Dendritic cell treated with granulocyte-macrophage colony-stimulating factor and Interleukin-4, amounts not matched to agents 40 ng/mL and 50 ng/mL, for 4 days (primary cell): ENCODE data around the gene FAM90A1.
"Not testable (repeated sequence)": the region's sequence is repeated elsewhere in the genome, so short reads cannot be mapped to it uniquely, and the experiment has no call there.

ENCODE experiments used
- H3K27ac Mint-ChIP-seq: one replicate; pipeline ENCODE4 v1.8.0; 2022; ENCODE audit warnings: mild to moderate bottlenecking, mixed read lengths
- H3K27me3 Mint-ChIP-seq: one replicate; pipeline ENCODE4 v1.8.0; 2022; ENCODE audit warnings: mild to moderate bottlenecking, mixed read lengths
- H3K36me3 Mint-ChIP-seq: one replicate; pipeline ENCODE4 v1.8.0; 2022; ENCODE audit warnings: low read depth, mixed read lengths
- H3K4me1 Mint-ChIP-seq: one replicate; pipeline ENCODE4 v1.8.0; 2022; ENCODE audit warnings: low read depth, mixed read lengths
- H3K4me3 Mint-ChIP-seq: one replicate; pipeline ENCODE4 v1.8.0; 2022; ENCODE audit warnings: mild to moderate bottlenecking, moderate library complexity, mixed read lengths
- H3K9me3 Mint-ChIP-seq: one replicate; pipeline ENCODE4 v1.8.0; 2022; ENCODE audit warnings: mixed read lengths
- intact Hi-C: fragments of 100-400 bp; cut with micrococcal nuclease; formaldehyde crosslinking; loops from one replicate; pipeline ENCODE4 v1.15.0; 2022

Gene FAM90A1

GRCh38 chr12:8224782-8225181, 2.6 kb downstream of the FAM90A1 start:
- H3K9me3 Mint-ChIP-seq, intact Hi-C loops, H3K4me3 Mint-ChIP-seq, H3K27me3 Mint-ChIP-seq, H3K27ac Mint-ChIP-seq: not testable (repeated sequence)
- Mint-ChIP-seq H3K4me1 (peaks cover 35% of the 10 kb centered on the region), H3K36me3 (peaks cover 12% of the 10 kb centered on the region)

DNA sequence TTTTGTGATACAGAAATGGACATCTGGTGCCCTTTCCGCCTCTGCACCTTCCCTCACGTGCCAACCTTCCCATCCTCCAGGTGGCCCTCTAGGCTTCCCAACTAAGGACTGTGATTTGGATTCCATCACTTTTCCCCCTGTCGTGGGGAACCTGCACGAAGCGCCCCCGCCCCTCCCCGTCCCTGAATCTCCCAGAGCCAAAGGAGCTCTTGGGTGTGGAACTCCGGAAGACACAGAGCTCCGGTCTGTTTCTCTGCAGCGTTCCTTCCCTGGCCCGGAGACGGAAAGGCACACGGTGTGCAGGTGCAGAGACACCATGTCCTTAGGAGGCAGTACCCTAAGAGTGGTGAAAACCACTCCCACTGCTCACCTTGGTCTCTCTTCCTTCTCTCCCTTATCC, 3.8 kb downstream of the FAM90A1 start:
- Mint-ChIP-seq H3K36me3 (peaks cover 12% of the 10 kb centered on the region), H3K4me1 (peaks cover 29% of the 10 kb centered on the region)
- H3K9me3 Mint-ChIP-seq, intact Hi-C loops, H3K4me3 Mint-ChIP-seq, H3K27me3 Mint-ChIP-seq, H3K27ac Mint-ChIP-seq: not testable (repeated sequence)

- not testable (repeated sequence) for H3K9me3 Mint-ChIP-seq
Measured at GRCh38 chr12:8222303-8222702, 5.1 kb downstream of the FAM90A1 start.

GRCh38 chr12:8221844-8222243, 5.6 kb downstream of the FAM90A1 start:
- H3K4me3 Mint-ChIP-seq, H3K27me3 Mint-ChIP-seq, H3K27ac Mint-ChIP-seq, intact Hi-C loops, H3K9me3 Mint-ChIP-seq: not testable (repeated sequence)
- Mint-ChIP-seq H3K36me3 (peaks cover 12% of the 10 kb centered on the region), H3K4me1 (peaks cover 17% of the 10 kb centered on the region)

More at GRCh38 chr12:8222303-8222702, 5.1 kb downstream of the FAM90A1 start:
- Mint-ChIP-seq H3K36me3 (peaks cover 12% of the 10 kb centered on the region), H3K4me1 (peaks cover 21% of the 10 kb centered on the region)
- H3K4me3 Mint-ChIP-seq, H3K27ac Mint-ChIP-seq, H3K27me3 Mint-ChIP-seq, intact Hi-C loops: not testable (repeated sequence)

DNA sequence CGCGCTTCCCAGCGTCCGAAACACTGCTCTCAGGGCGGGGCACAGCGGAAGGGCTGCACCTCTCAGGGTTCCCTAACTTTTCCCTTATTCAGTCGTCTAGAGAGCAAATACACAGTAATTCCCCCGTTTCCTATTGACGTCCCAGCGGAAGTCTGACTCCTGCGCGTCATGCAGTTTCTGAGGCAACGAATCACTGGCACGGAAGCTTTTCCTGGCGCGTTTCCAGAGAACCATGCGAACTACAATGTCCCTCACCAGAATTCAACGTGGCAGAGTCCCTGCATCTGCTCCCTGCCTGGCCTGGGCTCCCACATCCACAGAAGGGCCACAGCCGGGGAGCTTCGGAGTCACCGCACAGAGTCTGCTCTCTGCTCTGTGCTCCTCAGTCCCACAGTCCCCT, 6.0 kb downstream of the FAM90A1 start:
- H3K36me3 Mint-ChIP-seq, result peaks cover 12% of the 10 kb centered on the region
- H3K27me3 Mint-ChIP-seq, H3K27ac Mint-ChIP-seq, intact Hi-C loops, H3K4me3 Mint-ChIP-seq, H3K9me3 Mint-ChIP-seq: not testable (repeated sequence)
- peaks cover 12% of the 10 kb centered on the region for H3K4me1 Mint-ChIP-seq

DNA sequence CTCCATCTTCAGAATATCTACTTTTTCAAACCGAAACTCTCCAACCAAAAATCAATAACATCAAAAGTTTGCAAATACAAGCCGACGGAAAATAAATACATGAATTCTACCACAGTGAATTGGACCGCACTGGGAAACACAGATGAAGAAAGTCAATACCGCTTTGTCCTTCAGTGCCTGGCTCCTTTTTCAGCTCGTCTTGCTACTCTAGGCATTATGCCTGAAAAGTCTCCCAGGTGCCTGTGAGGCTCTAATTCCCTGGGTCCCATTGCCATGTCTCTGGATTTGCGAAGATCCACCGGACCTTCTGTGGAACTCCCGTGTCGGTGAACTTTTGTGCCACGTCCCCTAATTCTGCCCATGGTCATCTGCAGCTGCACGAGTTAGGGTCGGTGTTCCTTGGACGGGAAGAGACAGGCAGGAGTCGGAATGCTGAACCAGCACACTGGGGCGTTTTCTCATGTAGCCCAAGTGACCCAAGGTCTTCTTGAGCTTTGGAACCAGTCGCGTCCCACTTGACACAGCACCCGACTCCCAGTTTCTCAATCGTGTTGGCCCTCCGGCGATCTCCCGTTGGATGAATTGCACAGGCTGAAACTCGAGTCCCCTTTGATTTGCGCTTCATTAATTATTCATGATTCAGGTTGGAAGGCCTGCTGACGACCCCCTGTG, 8.6 kb downstream of the FAM90A1 start:
- intact Hi-C loops, H3K27ac Mint-ChIP-seq, H3K4me3 Mint-ChIP-seq, H3K4me1 Mint-ChIP-seq, H3K9me3 Mint-ChIP-seq: not testable (repeated sequence)
- H3K36me3 Mint-ChIP-seq, result peaks cover 12% of the 10 kb centered on the region
- peaks cover 11% of the 10 kb centered on the region for H3K27me3 Mint-ChIP-seq

DNA sequence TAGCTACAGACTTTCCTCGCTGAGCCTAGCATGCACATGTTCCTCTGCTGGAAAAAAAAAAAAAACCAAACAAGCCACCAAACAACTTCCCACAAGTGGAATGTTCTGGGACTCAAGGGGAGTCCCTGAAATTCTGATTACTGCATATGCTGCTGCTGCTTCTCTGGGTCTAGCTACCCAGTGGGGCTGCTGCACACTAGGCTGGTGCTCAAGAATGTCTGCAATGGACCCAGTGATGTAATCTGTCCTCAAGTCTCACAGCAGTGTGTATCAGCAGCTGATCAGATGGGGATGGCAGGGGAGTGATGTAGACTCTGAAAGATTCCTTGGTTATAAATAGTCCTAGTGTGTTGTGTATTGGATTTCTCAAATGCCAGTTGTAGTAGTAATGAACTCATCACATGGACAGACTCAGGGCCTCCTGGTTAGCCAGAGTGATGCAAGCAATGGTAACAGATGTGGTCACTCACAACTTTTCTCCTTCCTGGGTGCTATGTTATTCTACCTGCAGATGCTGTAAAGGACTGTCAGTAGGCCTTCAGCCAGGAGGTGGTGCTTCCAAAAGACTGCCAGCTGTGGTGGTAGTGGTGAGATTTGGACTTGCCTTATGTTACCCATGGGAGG, 29.6 kb downstream of the FAM90A1 start:
- H3K36me3 Mint-ChIP-seq, H3K27me3 Mint-ChIP-seq, intact Hi-C loops, H3K4me1 Mint-ChIP-seq, H3K9me3 Mint-ChIP-seq, H3K27ac Mint-ChIP-seq, H3K4me3 Mint-ChIP-seq: not testable (repeated sequence)

DNA sequence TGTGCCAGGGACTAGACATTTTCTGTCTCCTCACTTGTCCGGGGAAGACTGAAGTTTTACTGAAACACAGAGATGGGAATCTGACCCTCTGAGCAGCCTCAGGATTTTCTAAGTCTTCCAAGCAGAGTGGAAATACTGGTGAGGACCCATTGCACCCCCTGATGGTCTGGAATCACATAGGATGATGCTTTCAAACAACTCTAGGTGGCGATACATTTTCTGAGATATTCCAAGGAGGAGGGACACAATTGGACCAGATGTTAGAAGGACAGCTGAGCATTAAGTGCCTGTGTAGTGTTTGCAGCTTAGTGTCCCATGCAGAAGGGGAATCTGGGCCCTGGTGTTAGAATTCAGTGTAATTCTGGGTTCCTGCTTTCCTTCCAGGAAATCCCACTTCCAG, 39.3 kb downstream of the FAM90A1 start:
- H3K27me3 Mint-ChIP-seq, H3K4me1 Mint-ChIP-seq, H3K9me3 Mint-ChIP-seq, H3K4me3 Mint-ChIP-seq, intact Hi-C loops, H3K36me3 Mint-ChIP-seq, H3K27ac Mint-ChIP-seq: not testable (repeated sequence)

DNA sequence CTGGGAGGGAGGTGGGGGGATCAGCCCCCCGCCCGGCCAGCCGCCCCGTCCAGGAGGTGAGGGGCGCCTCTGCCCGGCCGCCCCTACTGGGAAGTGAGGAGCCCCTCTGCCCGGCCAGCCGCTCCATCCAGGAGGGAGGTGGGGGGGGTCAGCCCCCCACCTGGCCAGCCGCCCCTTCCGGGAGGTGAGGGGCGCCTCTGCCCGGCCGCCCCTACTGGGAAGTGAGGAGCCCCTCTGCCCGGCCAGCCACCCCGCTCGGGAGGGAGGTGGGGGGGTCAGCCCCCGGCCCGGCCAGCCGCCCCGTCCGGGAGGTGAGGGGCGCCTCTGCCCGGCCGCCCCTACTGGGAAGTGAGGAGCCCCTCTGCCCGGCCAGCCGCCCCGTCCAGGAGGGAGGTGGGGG, 43.2 kb downstream of the FAM90A1 start:
- peaks cover 19% of the 10 kb centered on the region for H3K4me1 Mint-ChIP-seq
- intact Hi-C loops, H3K27ac Mint-ChIP-seq, H3K36me3 Mint-ChIP-seq, H3K27me3 Mint-ChIP-seq, H3K4me3 Mint-ChIP-seq, H3K9me3 Mint-ChIP-seq: not testable (repeated sequence)

DNA sequence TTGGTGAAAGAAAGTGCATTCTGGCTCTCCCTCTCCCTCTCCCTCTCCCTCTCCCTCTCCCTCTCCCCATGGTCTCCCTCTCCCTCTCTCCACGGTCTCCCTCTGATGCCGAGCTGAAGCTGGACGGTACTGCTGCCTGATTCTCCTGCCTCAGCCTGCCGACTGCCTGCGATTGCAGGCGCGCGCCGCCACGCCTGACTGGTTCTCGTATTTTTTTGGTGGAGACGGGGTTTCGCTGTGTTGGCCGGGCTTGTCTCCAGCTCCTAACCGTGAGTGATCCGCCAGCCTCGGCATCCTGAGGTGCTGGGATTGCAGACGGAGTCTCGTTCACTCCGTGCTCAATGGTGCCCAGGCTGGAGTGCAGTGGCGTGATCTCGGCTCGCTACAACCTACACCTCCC, 44.1 kb downstream of the FAM90A1 start:
- H3K4me3 Mint-ChIP-seq, intact Hi-C loops, H3K9me3 Mint-ChIP-seq, H3K27ac Mint-ChIP-seq, H3K27me3 Mint-ChIP-seq, H3K36me3 Mint-ChIP-seq: not testable (repeated sequence)
- H3K4me1 Mint-ChIP-seq, result peaks cover 12% of the 10 kb centered on the region

- H3K27ac Mint-ChIP-seq, intact Hi-C loops, H3K36me3 Mint-ChIP-seq, H3K9me3 Mint-ChIP-seq, H3K27me3 Mint-ChIP-seq, H3K4me3 Mint-ChIP-seq: not testable (repeated sequence)
- H3K4me1 Mint-ChIP-seq, result peaks cover 12% of the 10 kb centered on the region
Measured at GRCh38 chr12:8182923-8183322, 44.5 kb downstream of the FAM90A1 start.

- H3K27me3 Mint-ChIP-seq, H3K27ac Mint-ChIP-seq: not testable (repeated sequence)
- intact Hi-C loops, result loop anchor here (2.0 kb wide), 1 partner anchor 26 kb away; no protein-coding TSS in a partner anchor
Measured at GRCh38 chr12:8181271-8181670, 46.1 kb downstream of the FAM90A1 start.

GRCh38 chr12:8179989-8180585, 47.3 kb downstream of the FAM90A1 start:
- H3K27ac Mint-ChIP-seq, result peak overlapping the region; percentile 86
- H3K4me3 Mint-ChIP-seq, result peak overlapping the region; percentile 82
- intact Hi-C loops, result loop anchor here (2.0 kb wide), 1 partner anchor 25 kb away; no protein-coding TSS in a partner anchor
- not testable (repeated sequence) for H3K36me3 Mint-ChIP-seq, H3K27me3 Mint-ChIP-seq, H3K9me3 Mint-ChIP-seq
- H3K4me1 Mint-ChIP-seq, result peaks cover 12% of the 10 kb centered on the region

More at GRCh38 chr12:8181271-8181670, 46.1 kb downstream of the FAM90A1 start:
- peaks cover 12% of the 10 kb centered on the region for H3K4me1 Mint-ChIP-seq
- H3K36me3 Mint-ChIP-seq, H3K4me3 Mint-ChIP-seq, H3K9me3 Mint-ChIP-seq: not testable (repeated sequence)

DNA sequence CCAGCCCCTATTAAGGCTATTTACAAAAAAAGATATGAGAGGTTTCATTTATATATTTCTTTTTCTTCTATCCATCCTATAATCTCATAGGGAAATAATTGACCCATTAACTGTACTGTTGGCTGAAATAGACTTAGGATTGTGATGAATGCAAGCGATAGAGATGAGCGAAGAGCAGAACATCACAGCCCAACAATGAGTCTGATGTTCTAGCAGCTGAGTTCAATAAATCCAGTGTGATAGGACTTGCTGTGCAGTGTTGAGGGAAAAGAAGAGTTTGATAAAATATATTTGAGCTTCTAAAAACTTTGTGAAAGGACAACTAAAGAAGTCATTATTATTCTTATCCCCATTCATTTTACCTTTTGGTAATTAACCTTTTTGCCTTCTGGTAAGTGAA, 54.5 kb downstream of the FAM90A1 start:
- not testable (repeated sequence) for H3K4me3 Mint-ChIP-seq, H3K27me3 Mint-ChIP-seq

More for the DNA sequence above, 54.5 kb downstream of the FAM90A1 start:
- H3K4me1 Mint-ChIP-seq, H3K36me3 Mint-ChIP-seq, H3K9me3 Mint-ChIP-seq, intact Hi-C loops, H3K27ac Mint-ChIP-seq: not testable (repeated sequence)
